Brain pericyte (primary cell): Measurements from ENCODE around the gene TEAD1.
A peak's percentile ranks its signal among the peaks of the same experiment; 100 is the strongest.

Experiments used
- DNase-seq: peaks from one replicate; pipeline ENCODE4 v3.0.0-alpha.2; 2012; ENCODE audit warnings: low read depth, low spot score

Gene TEAD1

DNA sequence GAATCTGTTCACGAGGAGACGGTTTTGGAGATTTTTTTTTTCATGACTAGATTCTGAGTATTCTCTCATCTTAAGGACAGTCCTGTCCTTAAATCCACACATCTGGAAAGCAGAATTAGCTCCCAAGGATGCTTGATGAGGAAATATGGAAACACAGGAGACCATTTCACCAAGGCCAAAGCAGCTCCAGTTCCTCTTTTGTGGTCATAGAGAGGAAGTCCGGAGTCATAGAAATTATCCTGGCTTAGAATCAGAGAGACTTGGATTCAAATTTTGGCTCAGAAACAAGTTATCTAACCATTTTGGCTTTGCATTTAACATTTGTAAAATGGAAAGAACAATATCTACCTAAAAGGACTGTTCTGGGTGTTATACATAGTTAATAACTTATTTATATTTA is 7.3 kb upstream of the TEAD1 start:
- DNase-seq: no peak

DNA sequence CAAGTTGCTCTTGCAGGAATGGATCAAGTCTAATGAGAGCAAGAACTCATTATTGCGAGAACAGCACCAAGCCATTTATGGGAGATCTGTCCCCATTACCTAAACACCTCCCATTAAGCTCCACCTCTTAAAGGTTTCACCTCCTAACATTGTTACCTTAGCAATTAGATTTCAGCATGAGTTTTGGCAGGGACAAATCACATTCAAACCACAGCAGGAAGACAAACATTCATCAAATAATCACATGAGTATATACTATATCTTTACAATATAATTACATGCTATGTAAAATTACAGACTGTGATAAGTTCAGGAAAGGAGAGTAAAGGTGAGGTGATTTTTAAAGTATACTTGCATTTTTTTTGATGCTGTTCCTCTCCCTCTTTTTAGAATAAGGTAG is 6.6 kb upstream of the TEAD1 start:
- DNase-seq: no peak

DNA sequence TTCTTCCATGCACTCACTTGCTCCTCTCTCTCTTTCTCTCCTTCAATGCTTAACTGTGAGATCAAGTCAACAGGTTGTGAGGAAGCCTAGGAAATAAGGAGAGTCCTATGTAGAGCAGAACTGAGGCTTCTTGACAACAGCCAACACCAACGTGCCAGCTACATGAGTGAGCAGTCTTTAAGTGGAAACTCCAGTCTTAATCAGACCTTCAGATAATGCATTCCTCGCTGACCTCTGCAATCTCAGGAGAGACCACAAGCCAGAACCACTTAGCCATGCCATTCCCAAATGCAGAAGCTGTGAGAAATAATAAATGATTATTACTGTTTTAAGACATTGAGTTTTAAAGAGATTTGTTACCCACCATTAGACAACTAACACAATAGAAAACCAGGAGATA is 6.1 kb upstream of the TEAD1 start:
- no peak for DNase-seq

DNA sequence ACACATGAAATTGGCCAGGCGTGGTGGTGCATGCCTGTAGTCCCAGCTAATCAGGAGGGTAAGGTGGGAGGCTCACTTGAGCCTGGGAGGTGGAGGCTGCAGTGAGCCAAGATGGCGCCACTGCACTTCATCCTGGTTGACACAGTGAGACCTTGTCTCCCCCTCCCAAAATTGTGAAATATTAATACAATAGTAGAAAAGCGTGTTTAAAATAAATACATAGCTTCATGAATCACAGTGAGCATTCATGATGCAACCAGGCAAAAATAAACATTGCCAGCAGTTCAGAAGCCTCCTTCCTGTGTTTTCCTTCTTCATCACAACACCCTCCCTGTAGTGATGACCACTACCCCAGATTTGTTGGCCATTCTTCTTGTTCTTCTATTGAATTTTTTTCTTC is 4.3 kb upstream of the TEAD1 start:
- DNase-seq: no peak

DNA sequence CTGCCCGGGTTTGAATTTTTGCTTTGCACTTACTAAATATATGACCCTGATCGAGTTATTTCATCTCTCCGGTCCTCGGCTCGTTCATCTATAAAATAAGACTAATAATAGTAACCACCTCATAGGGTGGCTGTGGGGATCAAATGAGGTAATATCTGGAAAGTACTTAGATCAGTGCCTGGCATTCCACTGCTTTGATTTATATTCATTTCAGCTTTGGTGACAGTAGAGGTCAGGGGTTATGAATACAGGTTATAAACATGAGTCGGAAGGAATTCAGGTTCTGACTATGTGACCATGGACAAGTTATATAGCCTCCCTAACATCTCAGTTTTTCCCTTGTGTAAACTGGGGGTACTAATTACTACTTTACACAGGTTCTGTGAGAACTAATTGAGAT is 2.9 kb upstream of the TEAD1 start:
- no peak for DNase-seq

DNA sequence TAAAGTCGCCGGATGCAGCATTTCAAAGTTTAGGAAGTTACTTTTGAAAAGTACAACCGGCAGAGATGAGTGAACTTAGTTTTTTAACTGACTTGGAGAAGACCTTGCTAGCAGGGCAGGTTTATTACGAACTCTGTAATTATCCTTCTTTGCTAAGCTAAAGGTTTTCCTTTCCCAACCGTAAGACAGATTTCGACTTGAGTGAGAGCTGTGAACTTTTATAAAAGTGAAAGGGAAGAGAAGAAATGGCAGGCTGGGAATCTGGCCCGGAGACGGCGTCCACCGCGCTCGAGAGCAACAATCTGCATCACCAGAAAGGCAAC is 659 bp upstream of the TEAD1 start:
- DNase-seq: no peak

DNA sequence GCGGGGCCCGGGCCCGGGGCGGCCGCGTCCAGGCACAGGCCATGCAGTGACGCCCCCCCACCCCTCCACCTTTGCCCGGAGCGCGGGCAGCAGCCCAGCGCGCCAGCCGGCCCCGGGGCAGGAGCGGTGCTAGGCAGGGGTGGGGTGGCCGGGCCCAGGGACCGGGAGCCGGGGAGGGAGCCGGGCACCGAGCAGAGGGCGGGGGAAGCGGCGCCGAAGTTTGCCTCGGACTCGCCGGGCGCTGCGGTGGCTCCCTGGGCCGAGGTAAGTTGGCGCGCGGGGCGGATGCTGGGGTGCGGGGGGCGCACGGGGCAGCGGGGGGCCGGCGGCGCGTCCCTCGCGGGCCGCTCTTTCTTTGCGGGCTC is 332 bp downstream of the TEAD1 start:
- DNase-seq: no peak

DNA sequence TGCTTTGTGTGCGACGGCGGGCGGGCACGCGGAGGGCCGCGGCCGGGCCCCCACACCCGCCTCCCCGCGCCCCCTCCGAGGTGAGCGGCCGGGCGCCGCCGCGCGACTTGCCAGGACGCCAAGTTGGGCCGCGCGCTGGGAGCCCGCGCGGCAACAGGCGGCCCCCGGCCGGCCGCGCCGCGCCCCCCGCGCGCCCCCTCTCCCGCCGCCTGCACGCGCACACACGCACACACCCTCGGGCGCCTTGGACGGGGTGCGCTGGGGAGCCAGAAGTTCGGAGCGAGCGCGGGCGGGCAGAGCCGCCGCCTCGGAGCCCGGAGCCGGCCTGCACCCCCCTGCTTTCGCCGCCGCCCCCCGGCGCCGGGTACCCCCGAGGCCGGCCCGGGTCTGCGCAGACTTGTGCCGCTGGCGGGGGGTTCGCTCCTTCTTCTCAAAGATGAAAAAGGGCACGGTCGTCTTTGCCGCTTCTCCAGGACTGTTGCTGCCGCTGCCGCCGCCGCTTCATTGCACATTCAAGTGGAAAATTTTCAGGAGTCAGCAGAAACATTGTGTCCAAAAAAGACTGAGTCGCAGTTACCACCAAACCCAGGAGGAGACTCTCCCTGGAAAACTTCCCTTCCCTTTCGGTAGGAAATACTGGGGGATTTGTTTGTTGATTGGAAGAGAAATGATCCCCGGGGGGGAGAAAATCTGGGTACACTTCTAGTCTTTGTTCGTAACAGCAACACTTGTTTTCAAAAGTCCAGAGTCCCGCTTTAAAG is 895 bp downstream of the TEAD1 start:
- DNase-seq: no peak

DNA sequence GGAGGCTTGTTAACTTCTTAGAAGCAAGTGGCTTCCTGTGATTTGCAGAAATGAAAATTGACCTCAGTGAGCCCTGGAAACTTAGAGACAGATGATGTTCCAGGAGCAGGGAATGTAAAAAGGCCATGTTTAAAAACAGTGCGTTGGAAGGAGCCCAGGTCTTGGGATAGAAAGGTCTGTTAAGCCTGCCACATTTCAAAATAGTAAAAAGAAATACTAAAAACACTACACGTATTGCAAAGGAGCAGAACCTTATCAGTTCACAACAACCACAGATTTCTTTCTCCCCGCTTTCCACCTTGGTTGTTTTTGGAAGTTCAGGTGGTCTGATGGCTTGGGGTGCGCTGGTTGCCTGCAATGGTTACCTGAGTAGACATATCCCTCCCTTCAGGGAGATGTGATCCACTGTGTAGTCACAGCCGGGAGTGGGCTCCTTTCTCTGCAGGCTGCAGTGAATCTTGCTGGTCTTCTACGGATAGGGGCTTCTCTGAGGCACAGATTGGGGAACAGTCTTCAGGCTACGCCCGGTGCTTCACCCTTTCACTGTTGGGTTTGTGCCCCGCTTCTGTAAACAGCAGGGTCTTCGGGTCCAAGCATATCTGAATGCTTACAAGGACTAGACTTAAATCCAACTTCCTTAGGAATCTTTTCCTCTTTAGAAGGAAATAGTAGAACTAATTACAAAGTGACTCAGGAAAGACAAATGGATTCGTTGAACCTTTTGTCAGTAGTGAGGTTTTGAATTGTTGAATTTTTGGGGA is 1.9 kb downstream of the TEAD1 start:
- no peak for DNase-seq

DNA sequence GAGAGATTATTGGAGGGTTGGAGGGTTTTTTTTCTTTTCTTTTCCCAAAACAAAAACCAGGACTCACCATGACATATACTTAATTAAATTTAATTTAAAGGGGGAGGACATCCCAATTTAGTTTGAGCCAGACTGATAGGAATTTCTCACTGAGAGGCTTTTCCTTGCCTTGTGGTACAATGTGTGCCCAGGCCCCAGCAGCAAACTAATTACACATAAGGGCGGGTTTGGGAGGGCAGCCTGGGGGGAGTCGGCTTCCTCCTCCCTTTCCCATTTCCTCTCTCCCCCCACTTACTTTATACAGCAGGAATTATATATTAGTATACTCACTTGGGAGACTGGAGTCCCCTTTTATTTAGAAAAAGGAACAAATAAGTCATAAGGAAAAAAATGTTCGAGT is 2.9 kb downstream of the TEAD1 start:
- DNase-seq: no peak

DNA sequence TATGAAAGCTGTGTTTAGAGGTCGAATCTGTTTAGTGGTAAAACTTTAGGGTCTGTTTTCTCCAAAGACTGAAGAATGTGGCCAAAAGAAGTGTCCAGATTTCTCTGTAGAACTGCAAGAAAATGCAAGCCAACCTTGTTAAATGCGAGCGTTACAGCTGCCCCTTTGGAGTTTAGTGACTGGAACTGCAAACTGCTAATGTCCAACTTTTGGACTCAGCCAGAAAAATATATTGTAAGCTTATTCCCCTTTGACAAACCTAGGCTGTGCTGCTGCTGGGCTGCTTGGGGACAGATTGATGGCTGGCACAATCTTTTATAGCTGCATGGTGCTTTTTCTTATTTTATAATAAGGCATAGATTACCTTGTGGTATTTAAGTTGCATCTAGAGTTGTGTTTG is 3.9 kb downstream of the TEAD1 start:
- no peak for DNase-seq

DNA sequence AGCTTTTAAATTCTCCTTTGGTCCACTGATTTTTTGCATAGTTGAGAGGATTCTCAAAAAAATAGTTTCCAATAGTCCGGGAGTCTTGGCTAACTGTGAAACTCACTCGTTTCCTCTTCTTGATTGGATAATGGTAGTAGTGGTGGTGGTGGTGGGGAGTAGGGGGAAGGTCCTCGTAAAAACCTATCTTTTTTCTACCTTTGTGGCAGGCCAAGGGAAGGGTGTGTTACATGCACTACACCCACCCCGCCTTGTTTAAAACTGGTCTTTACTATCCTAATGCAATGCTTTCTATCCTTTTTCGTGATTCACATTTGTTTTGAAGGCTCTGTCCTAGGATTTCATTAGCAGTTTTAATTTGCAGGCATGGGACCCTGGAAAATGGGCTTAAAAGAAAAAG is 4.8 kb downstream of the TEAD1 start:
- DNase-seq: no peak

DNA sequence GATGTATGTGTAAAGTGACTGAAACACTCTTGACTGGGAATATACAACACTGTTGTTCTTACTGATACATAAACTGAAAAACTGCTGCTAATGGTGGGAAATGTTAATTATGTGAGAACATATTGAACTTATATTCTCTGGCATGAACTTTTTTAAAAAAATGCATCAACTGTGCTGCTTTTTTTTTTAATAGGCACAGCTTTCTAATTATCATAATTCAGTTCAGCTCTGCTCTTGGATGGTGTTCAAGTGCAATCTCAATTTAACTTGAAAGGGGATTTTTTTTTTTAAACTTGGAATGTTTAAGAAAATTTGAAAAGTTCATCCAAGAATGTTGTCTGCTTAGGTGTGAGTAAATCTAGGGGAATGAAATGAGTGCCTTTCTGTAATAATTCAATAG is 5.2 kb downstream of the TEAD1 start:
- no peak for DNase-seq

DNA sequence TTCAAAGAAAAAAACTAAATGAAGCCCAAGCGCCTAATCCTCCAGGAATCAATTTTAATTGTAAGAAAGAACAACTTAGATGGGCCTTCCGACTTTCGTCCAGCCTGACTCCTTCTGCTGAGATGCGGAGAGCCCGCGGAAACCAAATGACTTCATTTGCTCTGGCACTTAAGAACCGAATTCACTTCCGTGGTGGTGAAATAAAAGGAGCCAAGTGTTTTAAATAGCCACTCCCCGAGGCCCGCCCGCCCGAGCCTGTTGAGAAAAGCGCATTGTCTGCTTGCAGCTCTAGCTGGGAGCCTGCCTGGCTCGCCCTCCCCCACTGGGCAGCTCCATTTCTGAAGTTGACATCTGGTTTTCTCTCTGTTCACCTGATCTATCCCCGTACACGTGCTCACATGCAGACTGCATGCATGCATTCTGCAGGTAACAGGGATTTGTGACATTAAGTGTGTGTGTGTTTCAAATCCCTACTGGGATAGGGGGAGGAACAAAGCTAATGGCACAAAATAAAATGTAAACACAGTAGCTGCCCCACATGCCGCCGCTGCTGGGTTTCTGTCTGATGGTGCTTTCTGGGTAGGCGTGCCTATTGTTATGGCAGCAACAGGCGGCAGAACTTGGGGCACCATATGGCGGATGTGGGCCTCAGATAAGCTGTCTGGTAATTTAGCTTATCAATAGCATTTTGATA is 6.2 kb downstream of the TEAD1 start:
- DNase-seq: peak; percentile 66

DNA sequence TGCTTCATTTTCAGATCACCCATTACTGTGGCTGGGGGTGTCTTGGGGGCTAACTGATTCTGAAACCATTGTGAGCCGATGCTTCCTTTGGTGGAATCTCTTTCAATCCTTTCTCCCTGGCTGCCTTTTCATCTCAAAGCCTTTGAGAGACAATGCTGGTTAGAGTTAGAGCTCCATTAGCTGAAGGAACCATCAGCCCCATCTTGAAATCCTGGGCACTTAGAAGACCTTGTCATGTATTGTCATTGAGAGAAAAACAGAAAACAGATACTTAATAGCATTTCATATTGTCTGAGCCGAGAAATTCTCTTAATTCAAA is 6.7 kb downstream of the TEAD1 start:
- no peak for DNase-seq

DNA sequence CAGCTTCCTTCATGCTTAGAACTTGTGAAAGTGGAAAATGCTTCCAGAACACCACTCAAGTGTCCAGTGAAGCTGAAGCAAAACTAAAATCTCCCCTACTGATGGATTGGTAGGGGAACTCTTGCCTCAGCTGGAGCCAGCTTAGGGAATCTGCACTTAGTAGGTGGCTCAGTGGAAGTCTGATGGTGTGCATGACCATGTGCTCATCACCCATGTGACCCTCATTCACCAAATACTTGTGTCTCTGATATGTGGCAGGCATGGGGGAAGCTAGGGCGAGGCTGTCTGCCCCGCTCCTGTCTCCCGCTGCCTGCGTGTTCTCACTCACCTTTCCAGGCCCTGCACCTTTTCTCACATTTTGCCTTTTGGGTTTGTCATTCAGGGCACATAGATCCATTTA is 7.2 kb downstream of the TEAD1 start:
- no peak for DNase-seq

DNA sequence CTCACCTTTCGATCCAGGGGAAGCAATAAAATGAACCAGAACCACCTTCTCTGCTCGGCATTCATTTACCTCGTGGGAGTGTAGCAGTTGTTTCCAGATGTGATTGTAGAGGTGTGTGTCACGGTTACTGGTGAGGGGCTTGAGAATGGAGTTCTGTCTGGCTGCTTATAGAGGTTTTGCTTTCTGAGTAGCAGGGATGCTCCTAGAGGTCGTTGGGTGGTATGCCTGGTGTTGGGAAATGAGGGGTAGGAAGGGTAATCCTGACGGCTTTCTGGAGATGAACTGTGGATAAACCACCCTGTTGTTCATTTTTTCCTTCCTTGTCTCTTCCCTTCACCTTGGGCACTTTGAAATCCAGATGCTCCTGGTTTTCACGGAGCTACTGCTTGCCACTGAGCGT is 8.1 kb downstream of the TEAD1 start:
- no peak for DNase-seq

DNA sequence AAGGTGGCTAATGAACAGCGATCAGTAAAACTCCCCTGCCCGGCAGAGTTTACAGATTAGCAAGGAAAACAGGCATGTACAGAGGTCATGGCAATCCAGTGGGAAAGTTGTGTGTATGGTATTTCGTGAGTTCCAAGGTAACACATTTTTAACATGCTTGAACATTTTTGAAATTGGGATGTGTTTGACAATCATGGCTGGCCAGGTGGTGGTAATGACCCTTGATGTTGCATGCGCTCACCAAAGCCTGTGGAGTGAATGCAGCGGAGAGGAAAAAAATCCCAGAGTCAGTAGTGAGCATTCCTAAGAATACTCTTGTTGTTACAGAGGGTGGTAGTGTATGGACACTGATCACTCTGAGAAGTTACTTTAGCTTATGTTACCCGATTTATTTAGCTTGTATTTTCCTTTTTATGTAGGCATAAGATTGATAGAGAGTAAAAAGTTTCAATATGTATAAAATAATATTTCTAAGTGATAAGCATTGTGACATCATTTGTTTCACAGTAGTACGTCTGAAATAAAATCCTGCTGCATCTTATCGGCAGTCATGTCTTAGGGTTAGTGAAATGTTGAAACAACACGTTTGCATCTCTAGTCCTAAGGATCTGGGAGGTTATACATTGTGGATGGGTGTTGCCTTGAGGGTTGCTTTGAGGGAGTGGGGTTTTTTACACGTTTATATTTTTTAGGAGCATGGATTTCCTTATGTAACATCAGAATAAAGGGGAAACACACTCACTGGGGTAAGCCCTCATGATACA is 8.7 kb downstream of the TEAD1 start:
- DNase-seq: no peak

DNA sequence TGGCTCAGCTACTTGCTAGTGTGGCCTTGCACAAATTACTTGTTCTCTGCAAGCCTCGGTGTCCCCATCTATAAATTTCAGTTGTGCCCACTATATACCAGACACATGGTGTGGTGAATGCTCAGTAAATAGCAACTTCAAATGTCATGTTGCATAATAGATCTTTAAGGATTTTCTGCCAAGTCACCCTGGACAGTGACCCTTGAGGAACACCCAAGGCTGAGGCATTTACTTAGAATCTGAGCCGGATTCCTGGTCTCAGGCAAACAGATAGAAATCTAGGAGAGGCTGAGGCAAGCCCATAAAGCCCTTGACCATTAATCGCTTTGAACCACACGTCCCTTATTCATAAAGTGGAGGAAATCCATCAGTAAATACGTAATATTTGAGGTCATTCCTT is 9.7 kb downstream of the TEAD1 start:
- DNase-seq: no peak

DNA sequence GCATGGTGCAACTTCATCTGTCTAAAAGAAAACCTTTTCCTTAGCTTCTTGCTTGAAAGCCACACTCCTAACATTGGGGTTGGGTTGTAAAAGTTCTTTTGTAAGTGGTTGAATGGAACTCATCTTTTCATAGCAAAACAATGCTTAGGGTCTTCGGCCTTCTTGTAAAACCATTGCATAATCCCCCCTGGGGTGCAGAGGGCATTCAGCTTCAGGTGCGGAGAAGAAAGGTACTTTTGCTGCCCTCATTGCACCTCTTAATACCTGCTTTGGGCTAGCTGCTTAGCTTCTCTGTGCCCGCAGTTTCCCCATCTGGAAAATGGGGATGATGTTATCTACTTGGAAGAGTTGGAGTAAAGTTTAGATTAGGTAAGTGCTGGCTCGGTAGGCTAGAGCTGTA is 10.1 kb downstream of the TEAD1 start:
- no peak for DNase-seq

DNA sequence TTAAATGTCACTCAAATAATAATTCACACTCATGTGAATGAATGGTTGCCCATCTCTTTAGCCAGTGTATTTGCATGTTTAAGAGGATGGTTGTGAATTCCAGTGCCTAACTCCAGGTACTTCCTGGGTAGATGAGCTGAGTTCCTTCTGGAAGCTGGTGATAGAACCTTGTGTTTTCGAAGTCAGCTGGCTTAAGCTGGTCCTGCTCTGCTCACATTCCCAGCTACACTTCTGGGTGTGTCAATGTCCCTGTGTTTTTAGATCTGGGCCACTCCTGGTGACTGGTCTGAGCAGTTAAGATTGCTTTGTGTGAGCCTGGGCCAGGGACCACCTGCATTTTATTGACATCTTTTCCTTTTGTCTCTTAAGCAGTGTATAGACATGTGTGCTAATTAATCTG is 10.6 kb downstream of the TEAD1 start:
- no peak for DNase-seq

DNA sequence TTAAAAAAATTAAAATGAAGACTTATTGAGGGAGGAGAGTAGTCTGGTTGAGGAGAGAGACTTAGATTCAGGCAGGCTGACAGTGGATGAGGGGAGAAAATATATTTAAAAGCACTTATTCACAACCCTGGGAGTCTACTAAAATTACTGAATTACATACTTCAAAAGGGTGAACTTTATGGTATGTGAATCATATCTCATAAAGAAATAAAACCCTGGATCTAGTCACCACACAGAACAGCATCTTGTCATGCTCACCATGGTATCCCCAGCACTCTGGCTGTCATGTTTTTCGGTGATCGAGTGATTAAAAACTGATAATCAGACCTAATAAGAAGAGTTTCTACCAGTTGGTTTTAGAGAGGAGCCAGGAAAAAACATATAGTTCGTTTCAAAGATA is 11.0 kb downstream of the TEAD1 start:
- DNase-seq: no peak
